KBM-7 (cell line): ENCODE data around the gene SUSD5.
"Not testable (repeated sequence)": the region's sequence is repeated elsewhere in the genome, so short reads cannot be mapped to it uniquely, and the experiment has no call there.

Experiments used
- DNase-seq: peaks from one replicate; pipeline ENCODE4 v3.0.0-alpha.2; 2015
- in situ Hi-C: fragments of 300-500 bp; cut with MboI; formaldehyde crosslinking; loops from 2 replicates; pipeline ENCODE4 v1.14.3; 2020; ENCODE audit warnings: low sequenced_read_pairs, low pct_unique_long_range_greater_than_20kb, mixed read lengths

Gene SUSD5

DNA sequence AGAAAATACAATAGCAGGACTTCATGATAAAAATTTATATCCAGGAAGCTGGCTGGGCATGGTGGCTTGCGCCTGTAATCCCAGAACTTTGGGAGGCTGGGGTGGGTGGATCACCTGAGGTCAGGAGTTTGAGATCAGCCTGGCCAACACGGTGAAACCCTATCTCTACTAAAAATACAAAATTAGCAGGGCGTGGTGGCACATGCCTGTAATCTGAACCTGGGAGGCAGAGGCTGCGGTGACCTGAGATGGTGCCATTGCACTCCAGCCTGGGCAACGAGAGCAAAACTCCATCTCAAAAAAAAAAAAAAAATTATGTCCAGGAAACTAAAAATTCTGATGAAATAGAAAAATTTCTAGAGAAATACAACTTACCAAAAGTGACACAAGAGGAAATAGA, 56.0 kb downstream of the SUSD5 start:
- in situ Hi-C loops, DNase-seq: not testable (repeated sequence)

DNA sequence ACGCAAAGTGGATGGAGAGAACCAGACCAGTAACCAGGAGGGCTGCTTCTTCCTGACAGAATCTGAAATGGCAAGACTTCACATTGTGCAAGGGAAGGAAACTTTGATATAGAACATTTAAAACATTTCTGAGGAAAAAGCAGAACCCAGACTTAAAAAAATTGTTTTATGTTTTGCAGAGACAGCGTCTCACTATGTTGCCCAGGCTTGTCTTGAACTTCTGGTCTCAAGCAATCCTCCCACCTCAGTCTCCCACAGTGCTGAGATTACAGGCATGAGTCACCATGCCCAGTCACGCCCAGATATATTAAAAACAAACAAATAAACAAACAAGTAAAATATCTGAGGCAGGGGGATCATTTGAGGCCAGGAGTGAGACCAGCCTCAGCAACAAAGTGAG, 58.6 kb downstream of the SUSD5 start:
- in situ Hi-C loops: no loop called here

DNA sequence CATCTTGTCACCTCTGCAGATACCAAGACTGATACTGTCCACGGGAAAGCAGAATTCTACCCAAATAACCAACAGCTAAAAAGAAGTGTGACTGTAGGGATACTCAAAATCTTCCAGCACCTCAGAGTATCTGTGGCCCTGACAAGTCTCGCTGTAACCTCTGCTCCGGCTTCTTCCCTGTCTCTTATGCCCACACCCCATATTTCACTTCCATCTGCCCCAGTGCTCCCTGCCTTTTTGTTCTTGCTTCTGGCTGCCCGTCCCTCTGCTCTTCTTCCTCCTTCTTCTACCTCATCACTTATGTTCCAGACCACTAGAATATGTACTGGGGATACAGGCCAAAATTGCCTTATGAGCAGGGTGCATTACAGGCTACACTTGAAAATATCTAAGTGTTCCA, 59.4 kb downstream of the SUSD5 start:
- in situ Hi-C loops: no loop called here
- no peak for DNase-seq

More for the DNA sequence above, 58.6 kb downstream of the SUSD5 start:
- DNase-seq: no peak

DNA sequence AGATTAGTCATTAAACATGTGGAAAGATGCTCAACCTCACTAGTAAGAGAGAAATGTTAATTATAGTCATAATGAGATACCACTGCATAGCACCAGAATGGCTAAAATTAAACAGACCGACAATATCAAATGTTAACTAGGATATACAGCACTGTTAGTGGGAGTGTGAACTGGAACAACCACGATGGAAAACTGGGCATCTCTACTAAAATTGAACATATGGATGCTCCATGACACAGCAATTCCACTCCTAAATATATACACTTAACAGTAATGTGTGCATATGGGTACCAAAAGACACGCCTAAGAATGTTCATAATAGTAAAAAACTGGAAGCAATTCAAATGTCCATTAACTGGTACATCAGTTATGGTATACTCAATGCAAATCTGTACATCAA, 63.3 kb downstream of the SUSD5 start:
- in situ Hi-C loops: no loop called here
- no peak for DNase-seq

DNA sequence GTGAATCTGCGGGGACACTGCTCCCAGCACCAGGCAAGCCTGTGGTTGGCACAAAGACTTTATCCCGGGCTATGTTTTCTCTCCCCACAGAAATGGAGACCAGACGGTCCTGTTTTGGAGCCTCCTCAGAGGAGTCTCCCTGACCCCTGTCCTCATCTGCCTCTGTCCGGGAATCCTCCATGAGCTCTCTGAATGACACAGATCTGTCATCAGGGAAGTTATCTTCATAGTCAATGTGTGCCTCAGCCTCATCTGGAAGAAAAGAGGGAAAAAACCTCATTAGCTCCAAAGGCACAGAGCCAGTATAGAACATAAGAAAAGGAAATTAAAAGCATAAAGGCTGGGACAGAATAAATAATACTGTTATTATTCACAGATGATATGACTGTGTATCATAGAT, 64.8 kb downstream of the SUSD5 start:
- in situ Hi-C loops: no loop called here
- DNase-seq: no peak

DNA sequence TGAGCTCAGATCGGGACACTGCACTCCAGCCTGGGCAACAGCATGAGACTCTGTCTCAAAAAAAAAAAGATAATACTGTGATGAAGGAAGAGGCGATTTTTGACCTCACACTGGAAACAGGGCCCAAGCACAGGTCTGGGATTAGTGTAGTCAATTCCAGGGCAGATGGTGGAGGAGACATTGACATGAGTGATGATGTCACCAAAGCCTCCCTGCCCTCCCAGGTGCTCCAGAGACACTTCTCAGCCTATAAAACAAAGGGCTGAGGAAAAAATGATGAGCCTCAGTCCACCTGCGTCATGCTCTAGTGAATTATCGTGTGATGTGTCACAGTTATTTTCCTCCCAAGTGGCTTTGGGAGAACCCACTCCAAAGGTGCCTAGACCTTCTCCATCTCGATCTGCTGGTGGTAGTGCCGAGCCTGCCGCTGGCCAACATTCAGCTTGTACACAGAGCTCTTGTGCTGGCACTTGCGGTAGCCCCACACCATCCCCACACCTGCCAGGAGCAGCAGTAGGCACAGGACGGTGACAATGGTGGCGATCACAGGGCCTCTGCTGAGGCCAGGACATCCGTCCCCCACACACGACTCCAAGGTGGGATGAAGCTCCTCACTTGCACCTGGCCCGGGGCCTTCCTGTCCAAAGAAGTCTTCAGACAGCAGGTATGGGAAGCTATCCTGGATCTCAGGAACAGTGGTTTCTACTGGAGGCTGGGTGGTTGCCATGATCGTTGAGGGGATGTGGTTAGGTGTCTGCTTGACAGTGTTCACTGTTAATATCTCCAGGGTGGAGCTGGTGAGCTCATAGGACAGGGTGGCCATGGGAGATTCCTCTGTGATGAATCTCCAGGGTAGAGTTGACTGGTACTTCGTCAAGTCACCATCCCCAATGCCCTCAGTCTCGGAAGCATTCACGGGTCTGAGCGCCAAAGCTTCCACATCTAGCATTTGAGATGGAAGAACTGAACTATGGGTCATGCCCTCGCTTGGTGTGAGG, 65.9 kb downstream of the SUSD5 start:
- DNase-seq: no peak
- in situ Hi-C loops: no loop called here

DNA sequence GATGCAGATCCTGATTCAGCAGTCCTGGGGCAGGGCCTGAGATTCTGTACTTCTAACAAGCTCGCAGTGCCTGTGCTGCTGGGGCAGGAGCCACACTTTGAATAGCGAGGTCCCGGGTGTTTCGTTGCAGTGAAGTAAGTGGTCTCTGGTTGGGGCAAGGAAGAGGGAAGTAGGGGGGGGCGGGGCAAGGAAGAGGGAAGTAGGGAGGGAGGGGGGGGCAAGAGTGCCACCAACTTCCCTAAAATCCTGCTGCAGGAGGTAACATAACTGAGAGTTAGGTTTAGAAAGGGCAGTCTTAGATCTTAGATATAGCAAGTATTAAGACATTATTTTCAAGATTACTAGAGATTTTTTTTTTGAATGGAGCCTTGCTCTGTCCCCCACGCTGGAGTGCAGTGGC, 69.3 kb downstream of the SUSD5 start:
- in situ Hi-C loops: no loop called here
- DNase-seq: peak; percentile 53

DNA sequence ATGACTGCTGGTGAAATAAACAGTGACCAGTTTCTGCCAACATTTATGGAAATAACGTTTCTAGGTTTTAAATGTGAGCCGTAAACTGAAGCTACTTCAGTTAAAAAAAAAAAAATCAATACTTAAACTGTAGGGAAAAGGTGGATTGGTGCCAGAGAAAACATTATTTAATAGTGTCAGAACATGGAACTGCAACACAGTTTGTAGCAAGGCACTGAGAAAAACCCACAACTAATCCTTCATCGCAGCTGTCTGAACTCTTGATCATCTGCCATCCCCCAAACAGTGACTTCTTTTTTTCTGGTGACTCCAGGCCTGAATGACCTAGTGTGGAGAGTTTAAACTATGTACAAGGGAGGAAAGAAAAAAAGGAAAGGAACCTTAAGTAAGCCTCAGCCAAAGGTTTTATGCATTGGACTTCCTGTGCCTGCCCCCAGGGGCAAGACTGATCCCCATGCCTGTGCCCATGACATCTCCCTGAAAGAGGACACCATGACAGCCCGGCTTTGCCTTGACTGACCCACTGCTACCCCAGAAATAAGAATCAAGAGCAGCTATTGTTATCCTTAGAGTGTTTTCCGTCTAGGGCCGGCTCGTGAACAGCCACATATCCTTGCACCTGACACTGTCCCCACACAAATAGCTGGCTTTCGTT, 71.7 kb downstream of the SUSD5 start:
- in situ Hi-C loops: no loop called here
- DNase-seq: peak; percentile 59

DNA sequence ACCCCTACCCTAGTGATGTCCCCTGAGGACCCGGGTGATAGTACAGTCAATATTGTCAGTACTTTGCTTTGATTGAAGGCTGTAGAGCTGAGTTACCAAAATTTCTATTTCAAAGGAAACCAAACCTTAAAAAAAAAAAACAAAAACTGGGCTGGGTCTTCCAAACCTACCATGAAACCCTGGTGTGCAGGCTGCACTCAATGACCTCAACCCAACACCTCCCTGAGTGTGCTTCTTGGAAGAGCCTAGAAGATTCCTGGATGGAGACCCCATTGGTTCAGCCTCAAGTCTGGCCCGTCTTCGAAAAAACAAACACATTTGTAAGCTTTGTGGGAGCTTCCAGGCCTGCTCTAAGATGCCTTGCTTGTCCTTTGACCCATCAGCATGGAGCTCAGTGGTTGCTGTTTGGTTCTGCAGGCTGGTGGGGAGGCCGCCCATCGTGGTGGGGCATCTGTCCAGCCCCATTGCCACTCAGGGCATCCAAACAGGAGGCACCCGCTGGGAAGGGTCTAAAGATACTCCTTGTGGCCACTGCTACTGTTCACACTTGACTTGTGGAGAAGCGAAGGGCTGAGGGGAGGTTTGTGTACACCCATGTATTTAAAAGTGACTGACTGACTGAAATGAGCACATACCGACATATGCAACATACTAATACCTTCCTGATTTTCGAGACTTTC, 72.6 kb downstream of the SUSD5 start:
- no peak for DNase-seq
- in situ Hi-C loops: no loop called here

DNA sequence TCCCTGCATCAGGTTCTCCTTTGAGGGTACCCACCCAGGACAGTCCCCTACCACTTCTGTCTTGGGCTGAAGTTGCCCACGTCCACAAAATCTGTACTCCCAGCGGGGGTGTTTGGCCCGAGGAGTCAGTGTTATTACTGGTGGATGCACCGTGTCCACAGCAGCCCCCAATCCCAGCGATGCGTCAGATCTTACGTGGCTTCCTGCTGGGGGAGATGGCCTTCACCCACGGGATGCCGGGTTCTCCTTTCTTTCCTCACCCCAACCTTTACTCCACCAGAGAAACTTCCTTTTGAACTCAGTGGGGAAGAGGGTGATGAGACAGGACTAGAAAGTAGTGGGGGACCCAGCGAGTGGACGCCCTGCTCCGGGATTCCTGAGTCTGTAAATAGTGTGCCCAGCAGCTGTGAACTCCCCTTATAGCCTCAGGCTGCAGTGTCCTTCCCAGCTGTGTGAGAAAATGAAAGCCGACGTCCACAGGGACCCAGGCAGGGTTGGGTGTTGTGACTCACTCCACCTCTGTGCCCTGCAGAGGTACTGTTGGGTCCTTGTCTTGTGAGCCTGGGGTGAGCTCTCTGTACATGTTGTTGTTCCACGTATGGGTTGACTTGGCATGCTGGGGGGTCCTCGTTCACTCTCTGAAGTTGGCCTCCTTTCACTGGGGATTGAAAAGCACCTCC, 73.2 kb downstream of the SUSD5 start:
- DNase-seq: no peak
- in situ Hi-C loops: no loop called here

DNA sequence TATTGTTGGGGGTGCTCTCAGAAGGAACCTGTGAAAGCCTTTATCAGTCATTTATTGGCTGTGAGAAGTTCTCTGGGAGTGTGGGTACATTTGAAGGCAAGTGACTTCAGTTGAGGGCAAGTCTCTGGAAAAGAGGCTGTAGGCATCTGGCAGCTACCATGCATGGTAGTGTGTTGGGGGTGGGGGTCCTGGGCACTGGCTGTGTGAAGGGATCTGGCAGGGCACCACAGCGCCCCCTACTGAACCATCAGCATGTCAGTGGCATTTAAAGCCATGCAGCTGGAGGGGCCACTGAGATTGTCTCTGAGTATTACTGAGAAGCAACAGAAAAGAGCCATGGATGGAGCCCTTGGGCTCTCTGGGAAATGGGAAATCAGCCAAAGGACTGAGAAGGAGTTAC, 74.2 kb downstream of the SUSD5 start:
- DNase-seq: peak; percentile 21
- in situ Hi-C loops: no loop called here

DNA sequence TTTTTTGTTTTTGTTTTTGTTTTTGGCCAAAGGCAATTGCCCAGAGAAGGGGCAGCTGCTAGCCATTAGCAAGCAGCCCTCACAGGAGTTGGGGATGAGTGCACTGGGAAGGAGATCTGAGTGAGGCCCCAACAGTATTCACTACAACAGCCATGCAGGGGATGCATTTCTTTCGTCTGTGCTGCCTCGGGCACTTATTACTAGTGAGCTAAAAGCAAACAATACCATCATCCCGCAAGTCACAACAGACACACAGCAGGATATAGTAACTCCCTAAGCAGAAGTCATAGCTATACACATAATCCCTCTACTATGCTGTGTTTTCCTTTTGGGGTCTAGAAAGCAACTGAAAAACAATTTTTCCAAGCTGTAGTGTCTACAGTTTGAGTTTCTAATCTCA, 77.6 kb downstream of the SUSD5 start:
- no peak for DNase-seq
- in situ Hi-C loops: no loop called here

DNA sequence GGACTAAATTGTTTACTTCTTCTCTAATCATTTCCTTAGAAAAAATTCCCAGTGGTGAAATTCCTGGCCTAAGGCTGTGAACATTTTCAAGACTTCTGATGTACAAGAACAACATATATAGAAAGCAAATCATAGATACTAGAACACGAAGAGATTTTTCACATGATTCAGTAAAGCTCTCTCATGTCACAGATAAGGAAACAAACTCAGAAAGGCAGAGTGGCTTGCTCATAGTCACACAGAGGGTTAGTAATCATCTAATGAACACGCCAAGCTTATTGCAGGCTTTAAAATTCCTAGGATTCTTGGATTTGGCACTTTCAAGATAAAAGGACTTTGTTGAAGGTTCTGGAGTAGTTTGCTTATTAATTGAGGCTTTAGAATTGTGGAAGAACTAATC, 78.6 kb downstream of the SUSD5 start:
- in situ Hi-C loops: loop anchor here (10.0 kb wide), 1 partner anchor 235 kb away; no protein-coding TSS in a partner anchor
- DNase-seq: no peak

DNA sequence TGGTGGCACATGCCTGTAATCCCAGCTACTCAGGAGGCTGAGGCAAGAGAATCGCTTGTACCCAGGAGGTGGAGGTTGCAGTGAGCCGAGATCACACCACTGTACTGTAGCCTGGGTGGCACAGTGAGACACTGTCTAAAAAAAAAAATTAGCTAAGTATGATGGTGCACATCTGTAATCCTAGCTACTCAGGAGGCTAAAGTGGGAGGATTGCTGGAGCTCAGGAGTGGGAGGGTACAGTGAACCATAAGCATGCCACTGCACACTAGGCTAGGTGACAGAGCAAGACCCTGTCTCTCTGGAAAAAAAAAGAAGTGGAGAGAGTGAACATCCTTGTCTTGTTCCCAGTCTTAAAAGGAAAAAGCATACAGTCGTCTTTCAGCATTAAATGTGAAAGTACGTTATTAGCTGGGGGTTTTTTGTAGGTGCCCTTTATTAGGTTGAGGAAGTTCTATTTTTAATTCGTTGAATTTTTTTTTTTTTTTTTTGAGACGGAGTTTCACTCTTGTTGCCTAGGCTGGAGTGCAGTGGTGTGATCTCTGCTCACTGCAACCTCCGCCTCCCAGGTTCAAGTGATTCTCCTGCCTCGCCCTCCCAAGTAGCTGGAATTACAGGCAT, 79.5 kb downstream of the SUSD5 start:
- not testable (repeated sequence) for DNase-seq
- in situ Hi-C loops: loop anchor here (10.0 kb wide), 1 partner anchor 236 kb away; no protein-coding TSS in a partner anchor

DNA sequence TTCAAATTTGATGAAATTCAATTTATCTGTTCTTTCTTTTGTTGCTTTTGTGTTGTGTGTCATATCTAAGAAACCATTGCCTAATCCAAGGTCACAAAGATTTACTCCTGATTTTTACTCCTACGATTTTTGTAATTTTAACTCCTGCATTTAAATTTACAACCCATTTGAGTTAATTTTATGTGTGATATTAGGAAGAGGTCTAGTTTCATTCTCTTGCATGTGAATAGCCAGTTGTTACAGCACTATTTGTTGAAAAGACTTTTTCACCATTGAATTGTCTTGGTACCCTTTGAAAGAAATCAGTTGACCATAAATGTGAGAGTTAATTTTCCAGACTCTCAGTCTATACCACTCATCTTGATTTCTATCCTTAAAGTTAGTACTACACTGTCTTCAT, 80.9 kb downstream of the SUSD5 start:
- no peak for DNase-seq
- in situ Hi-C loops: loop anchor here (10.0 kb wide), 1 partner anchor 237 kb away; no protein-coding TSS in a partner anchor

DNA sequence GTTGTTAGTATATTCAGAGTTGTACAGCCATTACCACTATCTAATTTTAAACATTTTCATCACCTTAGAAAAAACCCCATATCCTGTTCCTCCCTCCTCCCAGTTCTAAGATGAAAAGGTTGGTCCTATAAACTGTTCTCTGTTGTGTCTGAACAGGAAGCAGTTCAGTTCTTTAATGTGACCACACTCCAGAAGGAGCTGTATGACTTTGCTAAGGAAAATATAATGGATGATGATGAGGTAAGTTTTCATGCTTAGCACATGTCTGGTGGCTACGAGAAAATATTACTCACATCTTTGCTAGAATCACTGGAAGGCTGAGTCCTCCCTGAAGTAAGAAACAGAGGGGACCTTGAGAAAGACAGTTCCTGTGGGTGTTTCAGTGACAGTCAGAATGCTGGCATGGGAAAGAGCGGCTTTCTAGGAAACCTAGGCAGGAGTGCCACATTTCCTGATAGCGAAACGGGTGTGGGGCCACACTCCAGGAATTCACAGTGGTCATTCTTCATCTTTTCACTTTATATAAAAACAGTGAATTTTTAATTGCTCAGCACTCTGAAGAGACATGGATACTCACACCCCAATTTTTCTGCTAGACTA, 84.5 kb downstream of the SUSD5 start:
- peak; percentile 64 for DNase-seq
- in situ Hi-C loops: loop anchor here (10.0 kb wide), 1 partner anchor 241 kb away; no protein-coding TSS in a partner anchor

DNA sequence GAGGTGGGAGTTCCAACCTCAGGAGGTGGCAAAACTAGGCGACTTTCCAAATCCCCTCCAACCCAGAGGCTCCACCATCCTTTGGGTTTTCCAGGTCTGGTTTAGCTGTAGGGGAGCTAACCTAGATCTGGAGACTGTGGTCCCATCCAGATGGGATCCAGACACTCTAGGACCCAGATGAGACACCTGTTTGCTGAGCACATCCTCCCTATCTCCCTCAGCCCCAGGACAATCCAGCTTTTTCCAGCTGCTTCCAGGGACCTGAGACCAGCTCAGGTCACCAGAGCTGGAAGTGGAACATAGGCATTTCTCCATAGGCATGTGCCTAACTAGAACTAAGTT, 86.6 kb downstream of the SUSD5 start:
- in situ Hi-C loops: loop anchor here (10.0 kb wide), 1 partner anchor 243 kb away; no protein-coding TSS in a partner anchor
- DNase-seq: no peak

DNA sequence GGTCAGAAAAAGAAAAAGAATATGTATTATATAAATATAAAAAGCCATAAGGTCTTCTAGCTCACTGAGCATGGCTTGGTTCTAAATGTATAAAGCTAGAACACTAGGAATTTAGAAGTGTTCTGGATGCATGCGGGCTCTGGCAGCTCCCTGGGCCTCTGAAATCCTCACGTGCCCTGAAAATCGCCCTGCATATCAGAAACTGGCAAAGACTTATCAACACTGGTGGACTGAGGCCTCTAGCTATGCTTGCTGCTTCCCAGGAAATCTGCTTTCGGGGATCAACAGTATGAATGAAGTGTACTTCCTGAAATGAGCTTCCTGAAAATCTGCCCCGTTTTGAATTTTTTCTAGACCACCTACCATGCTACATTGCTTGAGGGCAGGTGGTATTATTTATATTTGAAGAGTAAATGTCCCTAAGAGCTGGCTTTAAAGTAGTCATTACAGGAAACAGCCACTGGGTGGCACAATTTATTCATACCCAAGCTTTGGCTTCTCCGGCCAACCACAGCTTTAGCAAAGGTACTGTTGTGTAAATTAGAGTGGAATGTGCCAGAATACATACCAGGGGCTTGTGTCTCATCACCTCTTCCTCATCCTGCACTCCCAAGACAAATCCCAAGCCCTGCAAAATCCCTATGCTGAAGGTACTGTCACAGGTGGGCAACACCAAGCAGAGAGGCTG, 87.1 kb downstream of the SUSD5 start:
- in situ Hi-C loops: loop anchor here (10.0 kb wide), 1 partner anchor 243 kb away; no protein-coding TSS in a partner anchor

More for the DNA sequence above, 87.1 kb downstream of the SUSD5 start:
- DNase-seq: peak; percentile 77
